Left forelimb (tissue), 1 donor: ENCODE data around the gene TCAIM.
"Not testable (repeated sequence)": the region's sequence is repeated elsewhere in the genome, so short reads cannot be mapped to it uniquely, and the experiment has no call there.

ENCODE experiments used
- DNase-seq: peaks from one replicate; pipeline ENCODE4 v3.0.0-alpha.2; 2018; ENCODE audit warnings: low spot score

The TCAIM gene

GRCh38 chr3:44416031-44417030 is 77.8 kb downstream of the TCAIM start:
- no peak for DNase-seq

GRCh38 chr3:44418118-44418517 is 79.6 kb downstream of the TCAIM start:
- DNase-seq, result not testable (repeated sequence)

- no peak for DNase-seq
These were observed 80.0 kb downstream of the TCAIM start for GRCh38 chr3:44418549-44418948.

GRCh38 chr3:44419116-44419922 is 80.8 kb downstream of the TCAIM start:
- no peak for DNase-seq

GRCh38 chr3:44419923-44420650 is 81.5 kb downstream of the TCAIM start:
- DNase-seq, result no peak

GRCh38 chr3:44420676-44421075 is 82.1 kb downstream of the TCAIM start:
- no peak for DNase-seq

GRCh38 chr3:44421280-44421679 is 82.7 kb downstream of the TCAIM start:
- no peak for DNase-seq

- no peak for DNase-seq
These were observed 86.2 kb downstream of the TCAIM start for GRCh38 chr3:44424758-44425157.

- DNase-seq, result no peak
These were observed 89.1 kb downstream of the TCAIM start for GRCh38 chr3:44427683-44428082.

- DNase-seq, result no peak
These were observed 90.3 kb downstream of the TCAIM start for GRCh38 chr3:44428910-44429309.

GRCh38 chr3:44429459-44429858 is 90.9 kb downstream of the TCAIM start:
- DNase-seq, result no peak

GRCh38 chr3:44430466-44430865 is 91.9 kb downstream of the TCAIM start:
- DNase-seq, result no peak

- no peak for DNase-seq
These were observed 96.4 kb downstream of the TCAIM start for GRCh38 chr3:44434834-44435510.

- DNase-seq, result no peak
These were observed 97.6 kb downstream of the TCAIM start for GRCh38 chr3:44436181-44436580.

GRCh38 chr3:44437800-44438199 is 99.2 kb downstream of the TCAIM start:
- DNase-seq, result no peak

GRCh38 chr3:44439499-44440295 is 101.1 kb downstream of the TCAIM start:
- DNase-seq, result no peak

GRCh38 chr3:44442596-44443309 is 104.2 kb downstream of the TCAIM start:
- no peak for DNase-seq

- no peak for DNase-seq
These were observed 105.9 kb downstream of the TCAIM start for GRCh38 chr3:44444437-44444836.

- DNase-seq, result no peak
These were observed 106.5 kb downstream of the TCAIM start for GRCh38 chr3:44444896-44445691.
